Activated T-helper 2 cell treated with anti-CD3 and anti-CD28 coated beads, Interferon-gamma antibody, Interleukin-2, Interleukin-4, amounts not matched to agents 10 μg/mL and 5 μg/mL and 100 μg/mL, durations not matched to agents 14 hours and 24 hours and 36 hours (primary cell): ENCODE results near the gene USH2A. TPM values are rescaled to one million over a fixed set of nuclear protein-coding genes. Genes with fewer than 3 reads are reported as not detected.

Experiments used
- DNase-seq: peaks from one replicate; pipeline ENCODE4 v3.0.0; 2021; ENCODE audit warnings: low spot score
- H3K27ac Mint-ChIP-seq: one replicate; pipeline ENCODE4 v1.8.0; 2021; ENCODE audit warnings: mixed read lengths
- H3K27me3 Mint-ChIP-seq: one replicate; pipeline ENCODE4 v1.8.0; 2021; ENCODE audit warnings: low read depth, mixed read lengths
- H3K36me3 Mint-ChIP-seq: one replicate; pipeline ENCODE4 v1.8.0; 2021; ENCODE audit warnings: low read depth, mixed read lengths
- H3K4me1 Mint-ChIP-seq: one replicate; pipeline ENCODE4 v1.8.0; 2021; ENCODE audit warnings: low read depth, mixed read lengths
- H3K4me3 Mint-ChIP-seq: one replicate; pipeline ENCODE4 v1.8.0; 2021; ENCODE audit warnings: low read depth, mild to moderate bottlenecking, moderate library complexity, mixed read lengths
- H3K9me3 Mint-ChIP-seq: one replicate; pipeline ENCODE4 v1.8.0; 2021; ENCODE audit warnings: mixed read lengths
- intact Hi-C: fragments of 100-400 bp; cut with micrococcal nuclease; formaldehyde crosslinking; loops from one replicate; pipeline ENCODE4 v1.15.1; 2023
- total RNA-seq: library from RNA; stranded (reverse); gene quantifications from 2 replicates; pipeline ENCODE4 v1.2.3, GENCODE V29; 2022

The USH2A gene
- total RNA-seq, 1 donor from 2014 or later: not detected

- Mint-ChIP-seq H3K4me1 (no peaks in the 10 kb centered on the region), H3K27ac (no peak overlapping the region), H3K36me3 (no peaks in the 10 kb centered on the region), H3K27me3 (no peaks in the 10 kb centered on the region), H3K4me3 (no peak overlapping the region), H3K9me3 (peaks cover 33% of the 10 kb centered on the region)
- no peak for DNase-seq
- intact Hi-C loops: no loop called here
These were observed 616.0 kb downstream of the USH2A start for GRCh38 chr1:215807218-215807617.

GRCh38 chr1:215797859-215798258 is 625.4 kb downstream of the USH2A start:
- no peak overlapping the region for H3K4me3 Mint-ChIP-seq

DNA sequence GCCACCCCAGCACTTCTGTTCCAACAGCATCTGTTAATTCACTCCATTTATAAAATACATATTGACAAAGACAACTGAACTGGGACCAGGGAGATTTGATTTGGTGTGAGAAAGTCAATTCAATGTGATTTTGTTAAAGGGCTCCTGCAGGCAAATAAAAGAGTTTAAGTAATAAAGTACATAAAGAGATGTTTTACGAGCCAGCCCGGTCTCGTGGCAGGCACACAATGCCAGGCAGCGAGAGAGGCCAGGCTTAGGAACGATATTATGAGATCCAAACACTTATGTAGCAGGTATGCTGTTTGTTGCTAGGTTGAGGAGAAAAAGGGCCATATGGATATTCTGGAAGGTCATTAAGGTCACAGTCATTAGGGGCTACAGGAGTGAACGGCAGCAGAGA is 629.1 kb downstream of the USH2A start:
- no peak overlapping the region for H3K27ac Mint-ChIP-seq
- H3K4me3 Mint-ChIP-seq: no peak overlapping the region
- no peaks in the 10 kb centered on the region for H3K4me1 Mint-ChIP-seq
- H3K9me3 Mint-ChIP-seq: no peaks in the 10 kb centered on the region
- intact Hi-C loops: no loop called here
- H3K27me3 Mint-ChIP-seq: no peaks in the 10 kb centered on the region
- no peaks in the 10 kb centered on the region for H3K36me3 Mint-ChIP-seq
- no peak for DNase-seq

More at GRCh38 chr1:215797859-215798258, 625.4 kb downstream of the USH2A start:
- no peaks in the 10 kb centered on the region for H3K27me3 Mint-ChIP-seq
- H3K9me3 Mint-ChIP-seq: peaks cover 5% of the 10 kb centered on the region
- no peak overlapping the region for H3K27ac Mint-ChIP-seq
- no peak for DNase-seq
- H3K4me1 Mint-ChIP-seq: no peaks in the 10 kb centered on the region
- intact Hi-C loops: no loop called here
- no peaks in the 10 kb centered on the region for H3K36me3 Mint-ChIP-seq

GRCh38 chr1:215793180-215793579 is 630.1 kb downstream of the USH2A start:
- Mint-ChIP-seq H3K27ac (no peak overlapping the region), H3K27me3 (no peaks in the 10 kb centered on the region), H3K36me3 (no peaks in the 10 kb centered on the region), H3K4me1 (no peaks in the 10 kb centered on the region), H3K9me3 (no peaks in the 10 kb centered on the region), H3K4me3 (no peak overlapping the region)
- DNase-seq: no peak
- intact Hi-C loops: no loop called here

- Mint-ChIP-seq H3K4me3 (no peak overlapping the region), H3K27ac (no peak overlapping the region), H3K36me3 (no peaks in the 10 kb centered on the region), H3K9me3 (no peaks in the 10 kb centered on the region), H3K4me1 (no peaks in the 10 kb centered on the region), H3K27me3 (no peaks in the 10 kb centered on the region)
- intact Hi-C loops: no loop called here
- DNase-seq: no peak
These were observed 630.8 kb downstream of the USH2A start for GRCh38 chr1:215792446-215792845.

DNA sequence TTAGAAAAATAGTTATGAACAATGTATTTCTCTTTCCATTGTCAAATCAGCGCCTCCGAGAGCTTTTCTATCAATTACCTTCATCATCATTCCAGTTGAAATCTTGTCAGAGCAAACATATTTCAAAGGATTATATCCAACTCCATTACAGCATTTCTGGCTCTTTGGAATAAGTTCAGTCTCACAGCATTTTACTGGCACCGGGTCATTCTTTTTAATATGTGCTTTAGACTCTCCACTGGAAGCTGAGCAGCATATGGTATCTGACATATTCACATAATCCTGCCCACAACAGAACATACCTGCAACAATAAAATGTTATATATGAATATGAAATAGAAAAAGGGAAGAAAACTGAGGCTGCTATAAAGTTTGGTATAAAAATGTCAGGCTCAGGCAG is 633.3 kb downstream of the USH2A start:
- Mint-ChIP-seq H3K36me3 (no peaks in the 10 kb centered on the region), H3K9me3 (no peaks in the 10 kb centered on the region), H3K4me1 (no peaks in the 10 kb centered on the region), H3K27ac (no peak overlapping the region), H3K4me3 (no peak overlapping the region), H3K27me3 (no peaks in the 10 kb centered on the region)
- intact Hi-C loops: no loop called here
- DNase-seq: no peak

DNA sequence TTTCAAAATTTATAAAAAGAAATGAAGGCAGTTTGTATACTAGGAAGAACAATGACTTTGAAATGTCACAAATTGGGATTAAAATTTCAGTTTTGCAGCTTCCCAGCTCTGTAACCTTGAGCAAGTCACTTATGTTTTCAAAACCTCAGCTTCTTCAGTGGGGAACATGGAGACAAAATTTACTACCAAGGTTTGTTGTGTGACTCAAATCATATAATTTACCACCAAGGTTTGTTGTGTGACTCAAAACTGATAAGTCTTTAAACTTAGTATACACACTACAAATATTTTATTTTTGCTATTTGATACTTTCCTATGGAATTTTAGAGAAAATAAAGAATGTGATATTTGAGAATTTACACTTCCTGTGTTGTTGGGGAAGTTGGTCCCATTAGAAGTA is 636.3 kb downstream of the USH2A start:
- Mint-ChIP-seq H3K9me3 (no peaks in the 10 kb centered on the region), H3K4me3 (no peak overlapping the region), H3K4me1 (no peaks in the 10 kb centered on the region), H3K36me3 (no peaks in the 10 kb centered on the region), H3K27me3 (no peaks in the 10 kb centered on the region), H3K27ac (no peak overlapping the region)
- intact Hi-C loops: no loop called here
- no peak for DNase-seq

GRCh38 chr1:215780641-215781040 is 642.6 kb downstream of the USH2A start:
- no peak for DNase-seq
- H3K9me3 Mint-ChIP-seq: no peaks in the 10 kb centered on the region
- H3K4me1 Mint-ChIP-seq: no peaks in the 10 kb centered on the region
- no peak overlapping the region for H3K27ac Mint-ChIP-seq
- H3K36me3 Mint-ChIP-seq: no peaks in the 10 kb centered on the region
- no peak overlapping the region for H3K4me3 Mint-ChIP-seq
- intact Hi-C loops: no loop called here
- no peaks in the 10 kb centered on the region for H3K27me3 Mint-ChIP-seq

- H3K9me3 Mint-ChIP-seq: no peaks in the 10 kb centered on the region
- intact Hi-C loops: no loop called here
- H3K4me1 Mint-ChIP-seq: no peaks in the 10 kb centered on the region
- no peak overlapping the region for H3K27ac Mint-ChIP-seq
- DNase-seq: no peak
- H3K27me3 Mint-ChIP-seq: no peaks in the 10 kb centered on the region
- no peaks in the 10 kb centered on the region for H3K36me3 Mint-ChIP-seq
- no peak overlapping the region for H3K4me3 Mint-ChIP-seq
These were observed 643.1 kb downstream of the USH2A start for GRCh38 chr1:215780139-215780538.

GRCh38 chr1:215779729-215780128 is 643.5 kb downstream of the USH2A start:
- Mint-ChIP-seq H3K9me3 (no peaks in the 10 kb centered on the region), H3K36me3 (no peaks in the 10 kb centered on the region), H3K27me3 (no peaks in the 10 kb centered on the region), H3K4me3 (no peak overlapping the region), H3K27ac (no peak overlapping the region), H3K4me1 (no peaks in the 10 kb centered on the region)
- intact Hi-C loops: no loop called here
- no peak for DNase-seq

GRCh38 chr1:215777370-215777925 is 645.8 kb downstream of the USH2A start:
- Mint-ChIP-seq H3K4me3 (no peak overlapping the region), H3K36me3 (no peaks in the 10 kb centered on the region), H3K9me3 (no peaks in the 10 kb centered on the region), H3K4me1 (no peaks in the 10 kb centered on the region), H3K27me3 (no peaks in the 10 kb centered on the region), H3K27ac (no peak overlapping the region)
- no peak for DNase-seq
- intact Hi-C loops: no loop called here

DNA sequence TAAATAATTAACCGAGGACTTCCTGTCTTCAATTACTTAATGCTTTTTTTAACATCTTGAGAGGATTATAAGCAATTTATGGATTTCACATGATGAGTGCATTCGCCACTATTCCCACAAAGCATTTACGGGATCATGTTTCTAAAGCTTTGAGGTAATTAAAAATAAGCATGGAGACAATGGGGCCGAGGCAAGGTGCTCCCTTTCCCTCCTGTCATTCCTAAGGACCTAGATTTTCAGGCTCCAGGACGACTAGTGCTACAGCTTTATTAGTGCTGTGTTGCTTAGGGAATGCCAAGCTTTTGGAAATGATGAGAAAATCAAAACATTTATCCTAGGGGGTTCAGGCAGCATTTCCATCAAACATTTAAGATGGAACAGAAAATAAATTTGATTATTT is 646.9 kb downstream of the USH2A start:
- Mint-ChIP-seq H3K9me3 (no peaks in the 10 kb centered on the region), H3K4me1 (no peaks in the 10 kb centered on the region), H3K27ac (no peak overlapping the region), H3K36me3 (no peaks in the 10 kb centered on the region), H3K4me3 (no peak overlapping the region), H3K27me3 (no peaks in the 10 kb centered on the region)
- DNase-seq: no peak
- intact Hi-C loops: no loop called here

DNA sequence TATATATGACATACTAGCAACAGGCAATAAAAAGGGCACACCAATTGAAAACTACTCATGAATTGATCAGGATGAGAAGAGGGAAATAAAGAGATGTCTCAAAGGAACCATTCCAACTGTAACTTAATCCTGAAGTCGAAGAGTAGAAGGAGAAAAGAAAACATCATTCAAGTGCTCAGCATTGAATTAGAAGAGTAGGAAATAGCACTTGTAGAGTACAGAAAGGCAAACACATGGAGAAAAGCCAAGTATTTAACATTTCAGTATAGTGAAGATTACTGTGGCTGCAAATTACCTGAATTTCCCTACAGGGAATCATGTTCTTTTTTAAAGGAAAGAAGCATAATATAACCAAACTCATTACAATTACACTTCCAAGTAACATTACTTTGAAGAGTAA is 651.1 kb downstream of the USH2A start:
- Mint-ChIP-seq H3K4me1 (no peaks in the 10 kb centered on the region), H3K27me3 (no peaks in the 10 kb centered on the region), H3K27ac (no peak overlapping the region), H3K9me3 (peaks cover 5% of the 10 kb centered on the region), H3K36me3 (no peaks in the 10 kb centered on the region), H3K4me3 (no peak overlapping the region)
- intact Hi-C loops: no loop called here
- no peak for DNase-seq

DNA sequence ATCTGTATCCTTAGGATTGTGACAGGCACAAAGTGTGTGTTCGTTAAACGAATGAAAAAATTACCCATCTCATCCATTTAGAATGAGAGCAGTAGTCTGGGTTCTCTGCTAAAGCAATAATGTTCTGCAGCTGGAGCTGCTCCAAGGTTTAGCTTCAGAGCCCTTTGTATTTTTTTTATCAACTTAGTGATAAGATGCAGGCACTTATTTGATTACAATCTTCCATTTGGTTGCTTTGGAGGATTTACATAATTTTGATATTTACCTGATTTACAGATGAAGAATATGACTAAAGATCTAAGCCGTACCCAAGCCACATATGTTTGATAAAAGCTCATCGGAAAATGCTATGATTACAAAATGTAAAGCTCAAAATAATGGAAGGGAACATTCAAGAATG is 654.9 kb downstream of the USH2A start:
- no peaks in the 10 kb centered on the region for H3K36me3 Mint-ChIP-seq
- H3K9me3 Mint-ChIP-seq: peaks cover 5% of the 10 kb centered on the region
- no peaks in the 10 kb centered on the region for H3K27me3 Mint-ChIP-seq
- no peak overlapping the region for H3K27ac Mint-ChIP-seq
- H3K4me1 Mint-ChIP-seq: no peaks in the 10 kb centered on the region
- H3K4me3 Mint-ChIP-seq: no peak overlapping the region
- DNase-seq: no peak
- intact Hi-C loops: no loop called here
